ENCODE measurements around the gene GBP4.

DNA sequence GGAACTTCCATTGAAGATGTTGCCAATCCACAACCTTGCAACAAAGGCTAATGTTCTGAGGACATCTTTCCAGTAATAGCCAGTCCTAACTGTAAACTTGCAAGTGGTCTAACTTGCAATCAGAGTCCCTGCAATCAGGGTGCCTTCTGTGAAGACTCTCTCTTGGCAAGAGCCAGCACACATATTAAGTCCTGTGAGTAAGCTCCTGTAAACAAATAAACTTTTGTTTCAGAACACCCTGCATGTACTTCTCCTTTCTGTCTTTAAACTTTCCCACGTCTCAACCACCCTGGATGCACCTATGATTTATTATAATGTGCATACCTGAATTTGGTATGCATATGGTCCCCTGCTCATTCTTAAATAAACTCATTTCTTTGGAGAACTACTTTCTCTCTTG, 32.0 kb downstream of the GBP4 start:
- no peak for TF ChIP-seq POLR2A (IDR thresholded peaks at IDR 0.05)
- TF ChIP-seq, protein P1, sequence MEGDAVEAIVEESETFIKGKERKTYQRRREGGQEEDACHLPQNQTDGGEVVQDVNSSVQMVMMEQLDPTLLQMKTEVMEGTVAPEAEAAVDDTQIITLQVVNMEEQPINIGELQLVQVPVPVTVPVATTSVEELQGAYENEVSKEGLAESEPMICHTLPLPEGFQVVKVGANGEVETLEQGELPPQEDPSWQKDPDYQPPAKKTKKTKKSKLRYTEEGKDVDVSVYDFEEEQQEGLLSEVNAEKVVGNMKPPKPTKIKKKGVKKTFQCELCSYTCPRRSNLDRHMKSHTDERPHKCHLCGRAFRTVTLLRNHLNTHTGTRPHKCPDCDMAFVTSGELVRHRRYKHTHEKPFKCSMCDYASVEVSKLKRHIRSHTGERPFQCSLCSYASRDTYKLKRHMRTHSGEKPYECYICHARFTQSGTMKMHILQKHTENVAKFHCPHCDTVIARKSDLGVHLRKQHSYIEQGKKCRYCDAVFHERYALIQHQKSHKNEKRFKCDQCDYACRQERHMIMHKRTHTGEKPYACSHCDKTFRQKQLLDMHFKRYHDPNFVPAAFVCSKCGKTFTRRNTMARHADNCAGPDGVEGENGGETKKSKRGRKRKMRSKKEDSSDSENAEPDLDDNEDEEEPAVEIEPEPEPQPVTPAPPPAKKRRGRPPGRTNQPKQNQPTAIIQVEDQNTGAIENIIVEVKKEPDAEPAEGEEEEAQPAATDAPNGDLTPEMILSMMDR (IDR thresholded peaks at IDR 0.05): no peak
